Measurements from ENCODE around the gene C19orf44.

DNA sequence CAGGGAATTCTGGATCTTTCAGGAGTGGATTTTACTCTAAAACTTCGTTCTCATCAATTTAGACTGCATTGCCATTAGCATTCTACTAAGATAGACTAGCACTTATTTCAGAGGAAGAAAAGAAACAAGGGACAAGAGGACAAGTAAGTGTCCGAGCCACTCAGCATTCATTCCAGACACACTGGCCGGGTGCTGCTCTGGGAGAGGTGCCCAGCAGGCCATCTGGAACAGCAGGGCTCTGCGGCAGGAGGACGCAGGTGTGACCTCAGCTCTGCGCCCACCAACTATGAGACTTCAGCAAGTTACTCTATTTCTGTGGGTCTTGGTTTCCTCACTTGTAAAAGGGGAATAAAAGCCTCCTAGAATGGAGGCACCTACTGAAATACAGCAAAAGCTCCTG, 28.6 kb upstream of the C19orf44 start:
- TF ChIP-seq, protein P1, sequence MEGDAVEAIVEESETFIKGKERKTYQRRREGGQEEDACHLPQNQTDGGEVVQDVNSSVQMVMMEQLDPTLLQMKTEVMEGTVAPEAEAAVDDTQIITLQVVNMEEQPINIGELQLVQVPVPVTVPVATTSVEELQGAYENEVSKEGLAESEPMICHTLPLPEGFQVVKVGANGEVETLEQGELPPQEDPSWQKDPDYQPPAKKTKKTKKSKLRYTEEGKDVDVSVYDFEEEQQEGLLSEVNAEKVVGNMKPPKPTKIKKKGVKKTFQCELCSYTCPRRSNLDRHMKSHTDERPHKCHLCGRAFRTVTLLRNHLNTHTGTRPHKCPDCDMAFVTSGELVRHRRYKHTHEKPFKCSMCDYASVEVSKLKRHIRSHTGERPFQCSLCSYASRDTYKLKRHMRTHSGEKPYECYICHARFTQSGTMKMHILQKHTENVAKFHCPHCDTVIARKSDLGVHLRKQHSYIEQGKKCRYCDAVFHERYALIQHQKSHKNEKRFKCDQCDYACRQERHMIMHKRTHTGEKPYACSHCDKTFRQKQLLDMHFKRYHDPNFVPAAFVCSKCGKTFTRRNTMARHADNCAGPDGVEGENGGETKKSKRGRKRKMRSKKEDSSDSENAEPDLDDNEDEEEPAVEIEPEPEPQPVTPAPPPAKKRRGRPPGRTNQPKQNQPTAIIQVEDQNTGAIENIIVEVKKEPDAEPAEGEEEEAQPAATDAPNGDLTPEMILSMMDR (IDR thresholded peaks at IDR 0.05): no peak
- no peak for TF ChIP-seq POLR2A (IDR thresholded peaks at IDR 0.05)
- TF ChIP-seq EP300 (IDR thresholded peaks at IDR 0.05): no peak

Data from tibial nerve (tissue), 4 donors.